ENCODE measurements around the gene LACTBL1. TPM values are rescaled to one million over a fixed set of nuclear protein-coding genes. Genes with fewer than 3 reads are reported as not detected.
A peak's percentile ranks its signal among the peaks of the same experiment; 100 is the strongest.

LACTBL1 gene
- total RNA-seq, 1 donor from 2014 or later, result not detected

DNA sequence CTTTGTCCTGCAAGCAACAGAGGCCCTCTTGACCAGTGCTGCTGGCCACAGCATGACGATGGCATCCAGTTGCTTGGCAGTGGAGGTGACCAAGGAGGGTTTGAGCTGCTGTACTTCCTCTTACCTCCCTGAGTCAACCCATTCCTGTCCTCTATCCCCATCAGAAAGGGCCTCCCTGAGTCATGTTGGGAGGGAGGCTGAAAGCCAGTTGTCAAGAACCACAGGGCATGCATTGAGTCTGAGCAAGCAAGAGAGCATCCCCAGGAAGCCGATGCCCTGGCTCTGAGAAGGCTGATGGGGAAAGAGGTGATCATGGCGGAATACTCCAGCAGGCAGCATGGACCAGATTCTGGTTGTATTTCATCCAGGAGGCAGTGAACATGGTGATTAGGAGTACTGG lies 69.6 kb downstream of the LACTBL1 start:
- no peak overlapping the region for H3K27ac ChIP-seq (ENCODE audit: low read depth, low read length)
- FAIRE-seq (no peak), DNase-seq (ENCODE audit: low read depth) (peak; percentile 41)
- no peaks in the 10 kb centered on the region for H3K4me1 Mint-ChIP-seq (ENCODE audit: low read depth, unreplicated experiment)
- H3K4me1 ChIP-seq (ENCODE audit: insufficient read depth, low read length), result no peaks in the 10 kb centered on the region
- peaks cover 7% of the 10 kb centered on the region for H3K36me3 Mint-ChIP-seq (ENCODE audit: low read depth, unreplicated experiment)
- no peaks in the 10 kb centered on the region for H3K27me3 ChIP-seq (ENCODE audit: insufficient read depth, low read length)
- peaks cover 2% of the 10 kb centered on the region for H3K9me3 Mint-ChIP-seq (ENCODE audit: unreplicated experiment)
- no peaks in the 10 kb centered on the region for H4K20me1 ChIP-seq (ENCODE audit: insufficient read depth, low read length)
- H3K79me2 ChIP-seq (ENCODE audit: insufficient read depth, low read length), result no peaks in the 10 kb centered on the region
- peaks cover 36% of the 10 kb centered on the region for H3K27me3 Mint-ChIP-seq (ENCODE audit: low read depth, unreplicated experiment)
- H2AFZ ChIP-seq (ENCODE audit: low read depth, low read length), result no peak overlapping the region
- H3K4me3 ChIP-seq (ENCODE audit: insufficient read depth, low read depth, low read length), result no peak overlapping the region
- no peak overlapping the region for H3K4me2 ChIP-seq (ENCODE audit: low read length)
- TF ChIP-seq EZH2 (IDR thresholded peaks at IDR 0.05; ENCODE audit: insufficient read depth, low read length), result no peak
- TF ChIP-seq, protein P1, sequence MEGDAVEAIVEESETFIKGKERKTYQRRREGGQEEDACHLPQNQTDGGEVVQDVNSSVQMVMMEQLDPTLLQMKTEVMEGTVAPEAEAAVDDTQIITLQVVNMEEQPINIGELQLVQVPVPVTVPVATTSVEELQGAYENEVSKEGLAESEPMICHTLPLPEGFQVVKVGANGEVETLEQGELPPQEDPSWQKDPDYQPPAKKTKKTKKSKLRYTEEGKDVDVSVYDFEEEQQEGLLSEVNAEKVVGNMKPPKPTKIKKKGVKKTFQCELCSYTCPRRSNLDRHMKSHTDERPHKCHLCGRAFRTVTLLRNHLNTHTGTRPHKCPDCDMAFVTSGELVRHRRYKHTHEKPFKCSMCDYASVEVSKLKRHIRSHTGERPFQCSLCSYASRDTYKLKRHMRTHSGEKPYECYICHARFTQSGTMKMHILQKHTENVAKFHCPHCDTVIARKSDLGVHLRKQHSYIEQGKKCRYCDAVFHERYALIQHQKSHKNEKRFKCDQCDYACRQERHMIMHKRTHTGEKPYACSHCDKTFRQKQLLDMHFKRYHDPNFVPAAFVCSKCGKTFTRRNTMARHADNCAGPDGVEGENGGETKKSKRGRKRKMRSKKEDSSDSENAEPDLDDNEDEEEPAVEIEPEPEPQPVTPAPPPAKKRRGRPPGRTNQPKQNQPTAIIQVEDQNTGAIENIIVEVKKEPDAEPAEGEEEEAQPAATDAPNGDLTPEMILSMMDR (IDR thresholded peaks at IDR 0.05; ENCODE audit: insufficient read depth, low read depth, low read length), result no peak
- H3K36me3 ChIP-seq (ENCODE audit: insufficient read depth, low read length), result peaks cover 7% of the 10 kb centered on the region
- no peaks in the 10 kb centered on the region for H3K9me3 ChIP-seq (ENCODE audit: insufficient read depth, low read depth, low read length)
- H3K4me3 Mint-ChIP-seq (ENCODE audit: unreplicated experiment), result no peak overlapping the region
- H3K27ac Mint-ChIP-seq (ENCODE audit: unreplicated experiment), result no peak overlapping the region
- no peak overlapping the region for H3K9ac ChIP-seq (ENCODE audit: low read length)

Other genes with a start within 250 kb of the LACTBL1 start
- not detected in 2 replicates for gene TEX46, start 43.0 kb upstream of the LACTBL1 start, total RNA-seq
- 110 TPM in 2 replicates for gene KDM1A, start 46.6 kb upstream of the LACTBL1 start, total RNA-seq
- gene LUZP1, start 196.0 kb upstream of the LACTBL1 start, total RNA-seq, result 77.1 and 82.2 TPM in 2 replicates
- gene HTR1D, start 244.6 kb upstream of the LACTBL1 start, total RNA-seq, result 3.3 and 3.8 TPM in 2 replicates